ENCODE measurements around the gene TCIRG1. TPM values are rescaled to one million over a fixed set of nuclear protein-coding genes. Genes with fewer than 3 reads are reported as not detected.

Gene TCIRG1
- total and polyA plus RNA-seq, 4 donors: 32.2 to 96.1 (median 44.5) TPM

DNA sequence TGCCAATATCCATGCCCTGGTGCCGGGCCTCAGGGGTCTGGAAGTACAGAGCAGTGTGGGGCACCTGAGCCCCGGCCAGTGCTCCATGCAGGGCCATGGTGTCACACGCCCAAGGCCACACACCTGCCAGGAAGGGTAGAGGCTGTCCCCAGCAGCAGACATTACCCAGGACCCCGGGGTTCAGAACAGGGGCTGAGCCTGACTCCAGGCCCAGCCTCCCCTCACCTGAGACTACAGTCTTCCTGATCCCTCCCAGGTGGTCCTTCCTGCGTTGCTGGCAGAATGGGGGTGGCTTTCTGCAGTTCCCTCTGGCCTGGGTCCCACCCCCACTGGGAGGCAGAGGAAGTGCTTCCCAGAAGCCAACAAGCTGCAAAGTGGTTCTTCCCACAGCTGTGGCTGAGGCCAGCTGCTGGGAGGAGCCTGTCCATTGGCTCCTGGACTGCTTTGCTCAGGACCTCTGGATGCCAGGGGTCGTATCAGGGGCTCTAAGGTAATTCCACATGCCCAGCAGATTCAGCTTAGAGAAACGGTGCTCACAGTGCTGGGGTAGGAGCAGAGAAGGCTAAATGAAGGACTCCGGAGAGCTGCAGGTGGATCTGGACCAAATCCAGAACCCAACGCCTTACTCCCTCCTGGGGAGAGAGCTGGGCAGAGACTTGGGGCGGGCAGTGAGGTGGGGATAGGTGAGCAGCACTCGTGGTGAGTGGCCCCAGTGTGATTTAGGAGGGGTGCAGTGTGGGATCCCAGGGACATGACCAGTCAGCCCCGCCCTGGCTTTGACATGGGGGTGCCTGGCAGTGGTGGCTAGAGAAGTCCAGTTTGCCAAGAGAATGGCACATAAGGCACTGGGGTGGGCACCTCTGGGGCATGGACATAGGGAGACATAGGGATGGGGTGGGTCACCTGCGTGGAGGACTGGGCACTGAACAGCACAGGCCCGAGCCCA, 12.6 kb downstream of the TCIRG1 start:
- Histone ChIP-seq H3K9ac (ENCODE audit: low read depth in 1 of 2, low read length in 2 of 2) (no peak overlapping the region), H3K36me3 (ENCODE audit: control insufficient read depth in 4 of 4, insufficient read depth in 3 of 4, low read depth in 1 of 4, low read length in 3 of 4) (peaks cover 7 to 56% (median 13%) of the 10 kb centered on the region in 4 donors), H3K27me3 (ENCODE audit: control insufficient read depth in 4 of 4, insufficient read depth in 4 of 4, low read length in 3 of 4) (no peaks in the 10 kb centered on the region), H3K27ac (ENCODE audit: low read depth in 1 of 2, low read length in 2 of 2) (no peak overlapping the region), H3K4me3 (ENCODE audit: low read depth in 1 of 3, low read length in 3 of 3) (no peak overlapping the region), H3K4me1 (ENCODE audit: control insufficient read depth in 4 of 4, insufficient read depth in 4 of 4, low read length in 3 of 4) (no peaks in the 10 kb centered on the region), H3K9me3 (ENCODE audit: control insufficient read depth in 4 of 4, low read length in 3 of 4) (no peaks in the 10 kb centered on the region)
- no peak for DNase-seq (ENCODE audit: low spot score)
- 86% methylated on average over 14 of the region's 14 CpGs for WGBS
- TF ChIP-seq JUND (IDR thresholded peaks at IDR 0.05) (no peak), FOXA2 (IDR thresholded peaks at IDR 0.05) (no peak), HNF4G (IDR thresholded peaks at IDR 0.05) (no peak), HNF4A (conservative IDR thresholded peaks at IDR 0.05) (no peak), FOXA1 (IDR thresholded peaks at IDR 0.05) (no peak), EGR1 (IDR thresholded peaks at IDR 0.05; ENCODE audit: low read depth in 2 of 2) (no peak)
- TF ChIP-seq, protein P1, sequence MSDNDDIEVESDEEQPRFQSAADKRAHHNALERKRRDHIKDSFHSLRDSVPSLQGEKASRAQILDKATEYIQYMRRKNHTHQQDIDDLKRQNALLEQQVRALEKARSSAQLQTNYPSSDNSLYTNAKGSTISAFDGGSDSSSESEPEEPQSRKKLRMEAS (IDR thresholded peaks at IDR 0.05): no peak
- TF ChIP-seq, protein P2, sequence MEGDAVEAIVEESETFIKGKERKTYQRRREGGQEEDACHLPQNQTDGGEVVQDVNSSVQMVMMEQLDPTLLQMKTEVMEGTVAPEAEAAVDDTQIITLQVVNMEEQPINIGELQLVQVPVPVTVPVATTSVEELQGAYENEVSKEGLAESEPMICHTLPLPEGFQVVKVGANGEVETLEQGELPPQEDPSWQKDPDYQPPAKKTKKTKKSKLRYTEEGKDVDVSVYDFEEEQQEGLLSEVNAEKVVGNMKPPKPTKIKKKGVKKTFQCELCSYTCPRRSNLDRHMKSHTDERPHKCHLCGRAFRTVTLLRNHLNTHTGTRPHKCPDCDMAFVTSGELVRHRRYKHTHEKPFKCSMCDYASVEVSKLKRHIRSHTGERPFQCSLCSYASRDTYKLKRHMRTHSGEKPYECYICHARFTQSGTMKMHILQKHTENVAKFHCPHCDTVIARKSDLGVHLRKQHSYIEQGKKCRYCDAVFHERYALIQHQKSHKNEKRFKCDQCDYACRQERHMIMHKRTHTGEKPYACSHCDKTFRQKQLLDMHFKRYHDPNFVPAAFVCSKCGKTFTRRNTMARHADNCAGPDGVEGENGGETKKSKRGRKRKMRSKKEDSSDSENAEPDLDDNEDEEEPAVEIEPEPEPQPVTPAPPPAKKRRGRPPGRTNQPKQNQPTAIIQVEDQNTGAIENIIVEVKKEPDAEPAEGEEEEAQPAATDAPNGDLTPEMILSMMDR (IDR thresholded peaks at IDR 0.05; ENCODE audit: low read depth, low read length, missing input control): no peak
- TF ChIP-seq, protein P3, sequence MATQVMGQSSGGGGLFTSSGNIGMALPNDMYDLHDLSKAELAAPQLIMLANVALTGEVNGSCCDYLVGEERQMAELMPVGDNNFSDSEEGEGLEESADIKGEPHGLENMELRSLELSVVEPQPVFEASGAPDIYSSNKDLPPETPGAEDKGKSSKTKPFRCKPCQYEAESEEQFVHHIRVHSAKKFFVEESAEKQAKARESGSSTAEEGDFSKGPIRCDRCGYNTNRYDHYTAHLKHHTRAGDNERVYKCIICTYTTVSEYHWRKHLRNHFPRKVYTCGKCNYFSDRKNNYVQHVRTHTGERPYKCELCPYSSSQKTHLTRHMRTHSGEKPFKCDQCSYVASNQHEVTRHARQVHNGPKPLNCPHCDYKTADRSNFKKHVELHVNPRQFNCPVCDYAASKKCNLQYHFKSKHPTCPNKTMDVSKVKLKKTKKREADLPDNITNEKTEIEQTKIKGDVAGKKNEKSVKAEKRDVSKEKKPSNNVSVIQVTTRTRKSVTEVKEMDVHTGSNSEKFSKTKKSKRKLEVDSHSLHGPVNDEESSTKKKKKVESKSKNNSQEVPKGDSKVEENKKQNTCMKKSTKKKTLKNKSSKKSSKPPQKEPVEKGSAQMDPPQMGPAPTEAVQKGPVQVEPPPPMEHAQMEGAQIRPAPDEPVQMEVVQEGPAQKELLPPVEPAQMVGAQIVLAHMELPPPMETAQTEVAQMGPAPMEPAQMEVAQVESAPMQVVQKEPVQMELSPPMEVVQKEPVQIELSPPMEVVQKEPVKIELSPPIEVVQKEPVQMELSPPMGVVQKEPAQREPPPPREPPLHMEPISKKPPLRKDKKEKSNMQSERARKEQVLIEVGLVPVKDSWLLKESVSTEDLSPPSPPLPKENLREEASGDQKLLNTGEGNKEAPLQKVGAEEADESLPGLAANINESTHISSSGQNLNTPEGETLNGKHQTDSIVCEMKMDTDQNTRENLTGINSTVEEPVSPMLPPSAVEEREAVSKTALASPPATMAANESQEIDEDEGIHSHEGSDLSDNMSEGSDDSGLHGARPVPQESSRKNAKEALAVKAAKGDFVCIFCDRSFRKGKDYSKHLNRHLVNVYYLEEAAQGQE (IDR thresholded peaks at IDR 0.05): no peak

DNA sequence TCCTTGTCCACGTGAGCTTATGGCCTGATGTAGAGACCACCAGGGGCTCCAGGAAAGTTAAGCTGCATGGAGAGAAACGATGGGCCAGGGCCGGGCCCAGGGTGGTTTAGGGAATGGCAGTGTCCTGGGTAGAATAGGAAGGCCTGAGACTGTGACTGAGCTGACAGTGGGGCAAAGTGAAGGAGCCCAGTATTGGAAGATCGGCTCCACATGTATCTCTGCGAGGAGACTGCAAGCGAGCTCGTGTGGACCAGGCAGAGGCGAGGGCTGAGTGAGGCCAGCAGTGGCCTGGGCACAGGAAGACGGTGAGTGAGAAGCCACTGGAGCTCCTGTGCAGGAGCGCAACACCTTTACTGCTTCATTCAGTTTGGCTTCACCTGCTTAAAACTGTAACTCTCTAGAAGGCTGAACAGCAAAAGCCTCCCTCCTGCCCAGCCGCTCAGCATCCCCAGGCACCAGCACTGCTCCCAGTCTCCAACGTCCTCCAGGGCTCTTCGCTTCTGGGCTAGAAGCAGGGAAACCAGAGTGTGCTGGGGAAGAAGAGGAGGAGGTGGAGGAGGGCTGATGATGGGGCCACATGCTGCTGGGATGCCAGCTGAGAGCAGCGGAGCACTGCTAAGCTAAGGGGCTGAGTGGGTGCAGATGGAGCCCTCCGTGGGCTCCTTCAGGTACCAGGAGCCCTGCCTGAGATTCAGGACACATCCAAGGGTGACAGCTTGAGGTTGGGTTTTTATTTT, 13.5 kb downstream of the TCIRG1 start:
- Histone ChIP-seq H3K4me3 (ENCODE audit: low read depth in 1 of 3, low read length in 3 of 3) (no peak overlapping the region), H3K9me3 (ENCODE audit: control insufficient read depth in 4 of 4, low read length in 3 of 4) (no peaks in the 10 kb centered on the region), H3K9ac (ENCODE audit: low read depth in 1 of 2, low read length in 2 of 2) (no peak overlapping the region), H3K36me3 (ENCODE audit: control insufficient read depth in 4 of 4, insufficient read depth in 3 of 4, low read depth in 1 of 4, low read length in 3 of 4) (peaks cover 7 to 53% (median 16%) of the 10 kb centered on the region in 4 donors), H3K27ac (ENCODE audit: low read depth in 1 of 2, low read length in 2 of 2) (no peak overlapping the region), H3K4me1 (ENCODE audit: control insufficient read depth in 4 of 4, insufficient read depth in 4 of 4, low read length in 3 of 4) (no peaks in the 10 kb centered on the region), H3K27me3 (ENCODE audit: control insufficient read depth in 4 of 4, insufficient read depth in 4 of 4, low read length in 3 of 4) (no peaks in the 10 kb centered on the region)
- DNase-seq (ENCODE audit: low spot score): no peak
- WGBS: 94% methylated on average over 15 of the region's 15 CpGs
- TF ChIP-seq EGR1 (IDR thresholded peaks at IDR 0.05; ENCODE audit: low read depth in 2 of 2) (no peak), YY1 (IDR thresholded peaks at IDR 0.05) (no peak), JUND (IDR thresholded peaks at IDR 0.05) (no peak), RAD21 (IDR thresholded peaks at IDR 0.05) (no peak), HNF4G (IDR thresholded peaks at IDR 0.05) (no peak), GABPA (IDR thresholded peaks at IDR 0.05 in 1 of 2, conservative IDR thresholded peaks at IDR 0.05 in 1 of 2) (no peak), NR2F2 (IDR thresholded peaks at IDR 0.05) (no peak), TAF1 (conservative IDR thresholded peaks at IDR 0.05) (no peak)
- TF ChIP-seq, protein P4, sequence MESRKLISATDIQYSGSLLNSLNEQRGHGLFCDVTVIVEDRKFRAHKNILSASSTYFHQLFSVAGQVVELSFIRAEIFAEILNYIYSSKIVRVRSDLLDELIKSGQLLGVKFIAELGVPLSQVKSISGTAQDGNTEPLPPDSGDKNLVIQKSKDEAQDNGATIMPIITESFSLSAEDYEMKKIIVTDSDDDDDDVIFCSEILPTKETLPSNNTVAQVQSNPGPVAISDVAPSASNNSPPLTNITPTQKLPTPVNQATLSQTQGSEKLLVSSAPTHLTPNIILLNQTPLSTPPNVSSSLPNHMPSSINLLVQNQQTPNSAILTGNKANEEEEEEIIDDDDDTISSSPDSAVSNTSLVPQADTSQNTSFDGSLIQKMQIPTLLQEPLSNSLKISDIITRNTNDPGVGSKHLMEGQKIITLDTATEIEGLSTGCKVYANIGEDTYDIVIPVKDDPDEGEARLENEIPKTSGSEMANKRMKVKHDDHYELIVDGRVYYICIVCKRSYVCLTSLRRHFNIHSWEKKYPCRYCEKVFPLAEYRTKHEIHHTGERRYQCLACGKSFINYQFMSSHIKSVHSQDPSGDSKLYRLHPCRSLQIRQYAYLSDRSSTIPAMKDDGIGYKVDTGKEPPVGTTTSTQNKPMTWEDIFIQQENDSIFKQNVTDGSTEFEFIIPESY (IDR thresholded peaks at IDR 0.05): no peak
- TF ChIP-seq, protein P3 (IDR thresholded peaks at IDR 0.05): no peak
- TF ChIP-seq, protein P2 (IDR thresholded peaks at IDR 0.05; ENCODE audit: low read depth, low read length, missing input control): no peak
